ENCODE results near the gene SOX8.

SOX8 gene

DNA sequence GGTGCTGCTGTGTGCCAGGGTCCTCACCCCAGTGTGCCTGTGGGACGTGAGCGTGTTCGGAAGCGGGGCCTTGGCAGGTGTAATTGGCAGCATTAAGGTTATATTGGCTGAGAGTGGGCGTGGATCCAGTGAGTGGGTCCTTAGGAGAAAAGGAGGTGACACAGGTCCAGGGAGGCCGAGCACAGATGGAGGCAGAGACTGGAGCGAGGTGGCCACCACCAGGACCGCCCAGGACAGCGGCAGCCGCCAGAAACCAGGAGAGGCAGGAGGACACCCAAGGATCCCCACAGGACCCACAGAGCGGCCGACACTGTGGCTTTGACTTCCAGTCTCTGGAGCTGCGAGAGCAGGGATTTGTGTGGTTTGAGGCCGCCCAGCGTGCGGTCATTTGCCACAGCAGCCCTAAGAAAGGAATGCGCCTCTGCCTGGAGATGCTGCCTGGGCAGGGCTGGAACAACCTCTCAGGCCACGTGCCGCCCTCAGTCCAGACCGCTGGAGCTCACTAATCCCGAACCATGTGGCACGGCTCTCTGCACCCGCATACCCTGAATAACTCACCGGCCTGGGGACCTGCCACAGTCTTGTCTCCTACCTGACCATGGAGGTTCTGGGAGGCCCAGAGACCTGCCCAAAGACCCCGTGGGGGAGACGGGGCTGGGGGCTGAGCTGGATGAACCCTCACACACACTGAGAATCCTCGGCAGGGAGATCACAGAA lies 45.4 kb downstream of the SOX8 start:
- H3K27ac ChIP-seq = no peak overlapping the region
- no peak for TF ChIP-seq ZFX (IDR thresholded peaks at IDR 0.05; ENCODE audit: borderline replicate concordance)
- TF ChIP-seq, protein P1, sequence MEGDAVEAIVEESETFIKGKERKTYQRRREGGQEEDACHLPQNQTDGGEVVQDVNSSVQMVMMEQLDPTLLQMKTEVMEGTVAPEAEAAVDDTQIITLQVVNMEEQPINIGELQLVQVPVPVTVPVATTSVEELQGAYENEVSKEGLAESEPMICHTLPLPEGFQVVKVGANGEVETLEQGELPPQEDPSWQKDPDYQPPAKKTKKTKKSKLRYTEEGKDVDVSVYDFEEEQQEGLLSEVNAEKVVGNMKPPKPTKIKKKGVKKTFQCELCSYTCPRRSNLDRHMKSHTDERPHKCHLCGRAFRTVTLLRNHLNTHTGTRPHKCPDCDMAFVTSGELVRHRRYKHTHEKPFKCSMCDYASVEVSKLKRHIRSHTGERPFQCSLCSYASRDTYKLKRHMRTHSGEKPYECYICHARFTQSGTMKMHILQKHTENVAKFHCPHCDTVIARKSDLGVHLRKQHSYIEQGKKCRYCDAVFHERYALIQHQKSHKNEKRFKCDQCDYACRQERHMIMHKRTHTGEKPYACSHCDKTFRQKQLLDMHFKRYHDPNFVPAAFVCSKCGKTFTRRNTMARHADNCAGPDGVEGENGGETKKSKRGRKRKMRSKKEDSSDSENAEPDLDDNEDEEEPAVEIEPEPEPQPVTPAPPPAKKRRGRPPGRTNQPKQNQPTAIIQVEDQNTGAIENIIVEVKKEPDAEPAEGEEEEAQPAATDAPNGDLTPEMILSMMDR (IDR thresholded peaks at IDR 0.05) = no peak

DNA sequence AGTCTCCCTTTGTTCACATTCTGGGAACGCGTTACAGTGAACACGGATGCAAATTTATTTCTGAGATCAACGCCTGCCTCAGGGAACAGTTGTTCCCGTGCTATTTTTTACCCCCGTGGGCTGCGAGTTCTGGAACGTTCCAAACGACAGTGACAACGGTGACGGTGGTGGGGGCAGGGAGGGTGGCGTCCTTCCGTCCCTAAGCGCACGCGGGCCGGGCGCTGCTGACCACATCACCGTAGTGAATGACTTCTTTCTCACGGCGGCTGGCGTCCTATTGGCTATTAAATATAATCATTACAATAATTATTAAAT lies 45.9 kb downstream of the SOX8 start:
- H3K27ac ChIP-seq = no peak overlapping the region
- no peak for TF ChIP-seq ZFX (IDR thresholded peaks at IDR 0.05; ENCODE audit: borderline replicate concordance)
- TF ChIP-seq, protein P1 (IDR thresholded peaks at IDR 0.05) = no peak

DNA sequence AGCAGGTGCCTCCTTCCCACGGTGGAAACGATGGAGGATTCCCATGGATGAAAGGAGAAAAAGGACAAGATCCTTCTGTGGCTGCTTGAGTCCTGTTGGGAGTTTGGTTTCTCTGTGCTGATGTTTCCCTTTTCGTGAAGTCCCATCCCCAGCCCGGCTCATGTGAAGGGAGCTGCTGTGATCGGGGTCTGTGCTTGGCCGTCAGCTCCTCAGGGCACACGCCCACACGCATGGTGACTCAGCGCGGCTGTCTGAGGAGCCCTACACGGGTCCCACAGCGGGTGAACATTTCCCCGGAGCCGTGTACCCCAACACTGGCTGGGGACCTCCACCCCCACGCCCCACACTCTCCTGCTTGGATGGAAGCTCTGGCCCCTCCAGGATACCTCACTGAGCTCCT lies 46.5 kb downstream of the SOX8 start:
- TF ChIP-seq ZFX (IDR thresholded peaks at IDR 0.05; ENCODE audit: borderline replicate concordance) = no peak
- TF ChIP-seq, protein P1 (IDR thresholded peaks at IDR 0.05) = no peak

DNA sequence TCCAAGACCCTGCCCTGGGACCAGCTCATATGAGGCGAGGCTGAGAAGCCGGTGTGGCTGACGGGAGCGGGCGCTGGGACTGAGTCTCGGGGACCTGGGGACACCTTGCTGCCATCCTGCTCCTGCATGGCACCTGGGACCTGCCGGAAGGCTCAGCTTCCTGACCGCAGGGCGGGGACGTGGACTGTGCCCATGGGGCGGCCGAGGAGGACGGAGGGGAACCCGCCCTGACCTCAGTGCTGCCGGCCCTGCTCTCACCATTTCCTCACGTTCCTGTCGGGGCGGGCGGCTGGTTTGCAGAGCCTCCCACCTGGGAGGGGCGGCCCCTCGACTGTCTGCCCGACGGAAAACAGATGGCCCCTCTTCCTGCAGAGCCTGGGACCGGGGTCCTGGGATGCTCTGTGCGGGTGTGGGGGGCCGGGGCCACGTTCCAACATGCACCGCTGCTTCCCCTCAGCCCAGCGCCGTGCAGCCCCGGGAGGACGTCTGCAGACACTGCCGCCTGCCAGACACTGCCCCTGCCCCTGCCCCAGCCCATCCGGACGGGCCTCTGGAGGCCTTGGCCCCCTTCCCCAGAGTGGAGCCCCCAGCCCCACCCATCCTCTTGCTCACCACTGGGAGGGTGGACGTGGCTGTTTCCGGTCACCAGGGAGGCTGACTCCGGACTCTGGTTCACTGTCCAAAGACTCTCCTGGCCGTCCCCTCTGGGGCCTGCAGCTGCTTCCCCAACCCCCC lies 47.1 kb downstream of the SOX8 start:
- TF ChIP-seq, protein P1 (IDR thresholded peaks at IDR 0.05) = no peak
- no peak for TF ChIP-seq ZFX (IDR thresholded peaks at IDR 0.05; ENCODE audit: borderline replicate concordance)
- H3K27ac ChIP-seq = no peak overlapping the region

More for the DNA sequence above, 46.5 kb downstream of the SOX8 start:
- no peak overlapping the region for H3K27ac ChIP-seq

DNA sequence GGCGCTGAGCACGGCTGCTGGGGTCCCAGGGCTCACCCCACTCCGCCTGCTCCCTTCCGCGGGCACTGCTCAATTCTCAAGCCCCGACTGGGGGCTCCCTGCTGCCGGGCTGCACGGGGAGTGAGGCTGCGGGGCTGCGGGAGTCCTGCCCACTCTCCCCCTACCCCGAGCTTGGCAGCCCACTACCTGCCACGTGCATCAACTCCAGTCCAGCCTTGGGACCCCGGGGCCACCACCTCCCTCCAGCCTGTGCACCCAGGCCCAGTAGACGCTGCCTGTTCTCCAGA lies 47.6 kb downstream of the SOX8 start:
- no peak overlapping the region for H3K27ac ChIP-seq
- TF ChIP-seq, protein P1 (IDR thresholded peaks at IDR 0.05) = no peak
- no peak for TF ChIP-seq ZFX (IDR thresholded peaks at IDR 0.05; ENCODE audit: borderline replicate concordance)

DNA sequence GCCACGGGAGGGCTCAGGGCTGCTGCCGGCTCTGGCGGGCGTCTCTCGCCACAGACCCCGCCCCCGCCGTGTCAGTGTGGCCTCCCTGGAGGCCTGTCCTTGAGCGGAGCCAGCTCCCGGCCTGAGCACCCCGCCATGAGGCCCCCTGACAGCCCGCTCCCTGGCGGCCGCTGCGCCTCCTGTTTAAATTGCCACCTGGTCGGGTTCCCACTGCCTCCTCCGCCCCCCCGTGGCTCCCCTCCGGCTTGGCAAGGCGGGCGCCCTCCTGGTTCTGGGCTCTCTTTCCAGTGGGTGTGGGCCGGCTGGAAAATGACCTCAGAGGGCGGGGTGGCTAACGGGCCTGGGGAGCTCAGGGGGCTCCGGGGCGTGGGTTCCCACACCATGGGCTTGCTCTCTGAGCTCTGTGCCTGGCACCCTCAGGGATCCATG lies 48.9 kb downstream of the SOX8 start:
- TF ChIP-seq, protein P1 (IDR thresholded peaks at IDR 0.05) = no peak
- TF ChIP-seq ZFX (IDR thresholded peaks at IDR 0.05; ENCODE audit: borderline replicate concordance) = no peak
- no peak overlapping the region for H3K27ac ChIP-seq

DNA sequence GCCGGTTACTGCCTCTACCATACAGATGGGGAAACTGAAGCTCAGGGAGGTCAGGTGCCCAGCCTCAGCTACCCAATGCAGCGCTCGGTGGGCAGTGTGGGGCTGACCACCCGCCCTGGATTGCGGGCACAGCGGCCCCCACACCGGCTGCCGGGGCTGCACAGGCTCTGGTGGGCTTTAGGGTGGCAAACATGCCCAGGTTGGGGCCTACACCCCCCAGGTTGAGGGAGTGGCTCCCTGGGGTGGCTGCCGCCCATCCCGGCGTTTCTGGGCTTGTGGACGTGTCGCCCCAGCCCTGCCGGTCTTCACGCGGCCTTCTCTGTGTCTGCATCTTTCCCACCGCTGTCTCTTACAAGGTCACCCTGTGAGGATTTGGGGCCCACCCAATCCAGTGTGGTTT lies 50.1 kb downstream of the SOX8 start:
- H3K27ac ChIP-seq = no peak overlapping the region
- TF ChIP-seq, protein P1 (IDR thresholded peaks at IDR 0.05) = no peak
- no peak for TF ChIP-seq ZFX (IDR thresholded peaks at IDR 0.05; ENCODE audit: borderline replicate concordance)

Data from 22Rv1 (cell line).